AML-193 (cell line): ENCODE measurements around the gene ASIC3.
A peak's percentile ranks its signal among the peaks of the same experiment; 100 is the strongest.
"Not testable (repeated sequence)": the region's sequence is repeated elsewhere in the genome, so short reads cannot be mapped to it uniquely, and the experiment has no call there.

Source experiments
- DNase-seq, 2 experiments: peaks; one replicate each; lab custom pipeline; 2025; lab: John Stamatoyannopoulos, UW

ASIC3 gene

GRCh38 chr7:151013733-151014497 is 34.4 kb upstream of the ASIC3 start:
- DNase-seq = no peak

DNA sequence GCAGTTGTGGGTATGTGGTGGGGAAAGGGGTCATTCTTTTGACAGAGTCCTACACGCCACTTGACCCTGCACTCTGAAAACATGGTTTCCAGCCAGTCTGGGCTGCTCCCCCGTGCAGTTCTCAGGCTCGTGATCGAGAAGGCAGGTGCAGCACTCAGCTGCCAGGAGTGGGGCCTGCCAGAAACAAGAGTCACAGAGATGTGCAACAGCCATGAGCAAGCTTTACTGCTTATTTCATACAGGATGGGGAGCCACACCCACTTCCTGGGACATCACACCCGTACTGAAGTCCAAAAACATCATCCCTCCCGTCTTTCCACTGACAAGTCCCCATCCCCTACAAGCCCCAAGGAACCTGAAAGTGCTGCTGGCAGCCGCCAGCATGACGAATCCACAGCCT is 33.4 kb upstream of the ASIC3 start:
- DNase-seq = no peak

DNA sequence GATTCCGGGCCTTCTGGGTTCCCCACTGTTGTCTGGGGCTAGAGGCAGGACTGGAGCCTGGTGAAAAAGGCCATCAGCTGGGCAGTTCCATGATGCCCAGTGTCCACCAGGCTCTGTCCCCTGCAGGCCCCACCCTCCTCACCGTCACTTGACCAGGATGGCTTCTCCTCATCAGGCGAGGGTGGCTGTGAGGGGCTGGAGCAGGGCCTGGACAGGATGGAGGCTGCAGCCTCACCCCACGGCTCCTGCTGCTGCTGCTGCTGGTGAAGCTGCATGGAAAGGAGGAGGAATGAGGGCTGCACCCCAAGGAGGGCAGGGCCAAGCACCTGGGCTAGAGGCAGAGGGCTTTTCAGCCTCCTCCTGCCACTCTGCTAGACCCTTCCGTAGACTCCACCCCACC is 32.4 kb upstream of the ASIC3 start:
- no peak for DNase-seq

DNA sequence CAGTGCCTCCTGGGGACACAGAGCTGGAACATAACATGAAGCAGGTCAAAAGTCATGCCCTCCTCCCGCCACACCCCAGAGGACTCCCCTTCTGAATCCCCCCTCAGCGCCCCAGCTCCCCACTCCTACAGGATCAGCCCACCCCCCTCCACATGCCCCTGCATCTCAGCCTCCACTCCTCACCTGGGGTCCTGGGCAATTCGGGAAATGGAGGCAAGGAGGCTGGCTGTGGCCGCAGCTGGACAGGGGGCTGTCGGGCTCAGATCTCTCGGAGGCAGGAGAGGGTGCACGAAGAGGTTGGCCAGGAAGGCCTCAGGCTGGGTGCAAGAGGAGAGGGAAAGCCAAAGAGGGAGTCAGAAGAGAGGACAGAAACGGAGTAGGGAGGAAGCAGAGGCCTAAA is 31.8 kb upstream of the ASIC3 start:
- no peak for DNase-seq

DNA sequence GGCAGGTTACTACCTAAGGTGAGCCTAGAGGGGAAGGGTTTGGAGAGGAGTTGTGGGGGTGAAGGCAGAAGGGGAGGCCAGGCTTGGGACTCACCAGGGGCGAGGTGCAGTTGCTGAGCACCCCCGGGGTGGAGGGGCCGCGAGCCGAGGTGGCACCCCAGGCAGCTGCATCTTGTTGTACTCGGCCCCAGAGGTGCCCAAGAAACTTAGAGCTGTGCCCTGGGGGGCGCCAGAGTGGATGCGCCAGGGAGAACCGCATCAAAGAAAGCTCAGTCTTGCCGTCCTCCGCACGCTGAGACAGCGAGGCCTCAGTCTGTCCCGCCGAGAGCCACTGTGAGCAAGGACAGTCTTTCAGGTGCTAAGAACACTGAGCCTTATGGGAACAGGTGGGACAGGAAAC is 31.4 kb upstream of the ASIC3 start:
- DNase-seq = no peak

DNA sequence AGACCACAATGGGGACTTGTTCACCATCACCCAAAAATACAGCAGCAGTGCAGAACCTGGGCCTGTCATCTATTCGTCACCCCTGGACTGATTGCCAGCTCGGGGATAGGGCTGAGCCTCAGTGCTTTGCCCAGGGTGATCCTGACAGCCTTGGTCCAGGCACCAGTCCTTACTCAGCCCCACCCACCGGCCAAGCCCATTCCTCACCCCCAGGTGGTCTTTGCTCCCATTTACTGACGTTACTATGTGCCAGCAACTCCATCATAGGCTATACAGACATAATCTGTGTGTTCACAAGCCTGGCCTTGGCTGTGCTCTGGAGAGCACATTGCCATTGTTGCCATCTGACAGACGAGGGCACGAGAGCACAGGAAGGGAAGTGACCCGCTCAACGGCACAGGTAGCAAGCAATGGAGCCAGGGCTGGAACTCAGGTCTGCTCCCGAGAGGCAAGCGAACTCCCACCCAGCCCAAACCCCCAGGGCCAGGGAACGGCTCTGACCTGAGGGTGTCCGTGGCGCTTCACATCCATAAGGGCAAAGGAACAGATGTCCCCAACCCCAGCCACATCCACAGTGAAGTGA is 30.9 kb upstream of the ASIC3 start:
- DNase-seq = no peak

DNA sequence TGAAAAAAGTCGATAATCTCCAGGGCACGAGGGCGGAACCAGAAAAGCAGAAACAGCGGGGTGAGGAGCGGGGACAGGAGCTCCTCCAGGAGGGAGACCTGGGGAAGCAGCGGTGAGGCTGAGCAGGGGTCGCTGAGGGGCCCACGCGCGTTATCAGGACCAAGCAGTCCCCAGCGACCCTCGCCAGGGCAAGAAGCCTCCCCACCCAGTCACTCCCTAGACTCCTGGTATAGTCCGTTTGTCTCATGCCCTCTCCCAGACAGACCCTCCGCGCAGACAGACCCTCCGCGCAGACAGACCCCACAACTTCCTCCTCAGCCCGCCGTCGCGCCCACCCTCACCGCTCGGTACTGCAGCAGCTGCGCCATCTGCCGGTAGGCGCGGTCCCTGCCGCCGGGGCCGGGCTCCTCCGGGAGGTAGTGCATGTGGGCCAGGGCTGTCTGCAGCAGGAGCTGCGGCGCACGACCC is 30.3 kb upstream of the ASIC3 start:
- peak; percentile 7 to 50 for DNase-seq

DNA sequence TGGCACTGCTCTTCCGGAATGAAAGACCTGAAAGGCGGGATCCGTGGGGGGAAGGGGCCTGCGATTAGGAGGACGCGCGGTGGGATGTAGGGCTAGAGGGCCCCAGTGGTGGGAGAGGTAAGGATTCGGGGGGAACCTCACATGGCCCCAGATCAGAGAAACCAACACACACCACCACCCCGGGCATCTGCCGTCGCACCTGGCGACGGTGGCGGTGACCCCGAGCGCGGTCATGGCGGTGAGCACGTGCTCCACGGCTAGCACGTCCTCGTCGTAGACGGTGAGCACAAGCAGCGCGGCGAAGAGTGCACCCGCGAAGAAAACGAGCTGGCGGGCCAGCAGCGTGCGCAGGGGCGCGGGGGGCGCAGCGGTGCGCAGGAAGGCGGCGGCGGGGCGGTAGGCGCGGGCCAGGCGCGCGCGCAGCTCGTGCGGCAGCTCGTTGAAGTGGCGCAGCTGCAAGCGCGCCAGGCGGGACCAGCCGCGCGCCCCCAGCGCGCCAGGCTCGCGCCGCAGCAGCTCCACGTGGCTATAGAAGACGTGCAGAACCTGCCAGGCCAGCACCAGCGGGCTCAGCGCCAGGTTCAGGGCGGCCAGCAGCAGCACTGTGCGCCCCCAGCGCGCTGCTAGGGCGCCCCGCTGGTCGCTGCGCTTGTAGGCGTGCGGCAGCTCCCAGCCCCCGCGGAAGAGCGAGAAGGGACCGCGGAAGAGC is 29.8 kb upstream of the ASIC3 start:
- DNase-seq = no peak

- DNase-seq = no peak
Observed at GRCh38 chr7:151019130-151019447, 29.2 kb upstream of the ASIC3 start.

- no peak for DNase-seq
Observed at GRCh38 chr7:151020231-151020630, 28.1 kb upstream of the ASIC3 start.

DNA sequence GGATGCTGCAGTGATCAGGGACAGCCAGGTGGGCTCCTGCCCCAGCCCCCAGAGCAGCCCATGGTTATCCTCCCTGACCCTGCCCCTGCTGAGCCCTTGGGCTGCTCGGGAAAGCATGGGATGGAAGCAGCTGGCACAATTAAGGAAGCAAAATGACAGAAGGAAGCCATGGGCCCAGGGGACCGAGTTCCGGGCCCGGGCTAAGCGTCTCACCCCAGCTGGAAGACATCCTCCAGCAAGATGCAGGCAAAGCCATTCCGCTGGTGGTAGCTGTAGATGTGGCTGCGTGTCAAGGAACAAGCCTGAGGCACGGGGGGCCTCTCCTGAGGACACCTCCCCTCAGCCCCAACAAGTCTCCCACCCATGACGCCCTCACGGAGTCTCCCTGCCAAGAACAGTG is 25.1 kb upstream of the ASIC3 start:
- no peak for DNase-seq

DNA sequence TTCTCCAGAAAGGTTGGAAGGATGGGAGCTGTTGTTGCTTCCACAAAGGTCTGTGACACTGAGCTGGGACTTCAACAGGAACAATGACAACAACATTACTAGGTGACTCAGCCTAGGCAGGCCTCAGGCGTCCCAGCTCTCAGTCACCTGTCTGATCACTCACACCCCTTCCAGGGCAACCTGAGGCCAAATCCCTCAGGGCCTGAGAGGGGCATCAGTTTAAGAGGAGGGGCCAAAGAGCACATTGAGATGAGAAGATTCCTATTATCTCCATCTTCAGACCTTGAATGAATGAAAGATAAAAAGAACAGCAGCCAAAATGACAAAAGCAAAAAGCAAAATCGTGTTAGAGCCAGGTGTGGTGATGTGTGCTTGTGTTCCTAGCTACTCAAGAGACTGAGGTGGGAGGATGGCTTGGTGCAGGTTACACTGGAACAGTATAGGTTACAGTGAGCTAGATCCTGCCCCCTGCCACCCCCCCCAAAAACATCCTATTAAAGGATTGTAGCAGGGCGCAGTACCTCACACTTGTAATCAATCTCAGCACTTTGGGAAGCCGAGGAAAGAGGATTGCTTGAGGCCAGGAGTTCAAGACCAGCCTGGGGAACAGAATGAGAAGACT is 23.8 kb upstream of the ASIC3 start, which contains the start of gene ATG9B:
TSS of gene ATG9B (minus strand) at position 60 of the 622 bp plus-strand sequence. CDS start 71 bp downstream, outside the sequence.
- DNase-seq = no peak

- DNase-seq = no peak
Observed at GRCh38 chr7:151025924-151026671, 22.2 kb upstream of the ASIC3 start.

DNA sequence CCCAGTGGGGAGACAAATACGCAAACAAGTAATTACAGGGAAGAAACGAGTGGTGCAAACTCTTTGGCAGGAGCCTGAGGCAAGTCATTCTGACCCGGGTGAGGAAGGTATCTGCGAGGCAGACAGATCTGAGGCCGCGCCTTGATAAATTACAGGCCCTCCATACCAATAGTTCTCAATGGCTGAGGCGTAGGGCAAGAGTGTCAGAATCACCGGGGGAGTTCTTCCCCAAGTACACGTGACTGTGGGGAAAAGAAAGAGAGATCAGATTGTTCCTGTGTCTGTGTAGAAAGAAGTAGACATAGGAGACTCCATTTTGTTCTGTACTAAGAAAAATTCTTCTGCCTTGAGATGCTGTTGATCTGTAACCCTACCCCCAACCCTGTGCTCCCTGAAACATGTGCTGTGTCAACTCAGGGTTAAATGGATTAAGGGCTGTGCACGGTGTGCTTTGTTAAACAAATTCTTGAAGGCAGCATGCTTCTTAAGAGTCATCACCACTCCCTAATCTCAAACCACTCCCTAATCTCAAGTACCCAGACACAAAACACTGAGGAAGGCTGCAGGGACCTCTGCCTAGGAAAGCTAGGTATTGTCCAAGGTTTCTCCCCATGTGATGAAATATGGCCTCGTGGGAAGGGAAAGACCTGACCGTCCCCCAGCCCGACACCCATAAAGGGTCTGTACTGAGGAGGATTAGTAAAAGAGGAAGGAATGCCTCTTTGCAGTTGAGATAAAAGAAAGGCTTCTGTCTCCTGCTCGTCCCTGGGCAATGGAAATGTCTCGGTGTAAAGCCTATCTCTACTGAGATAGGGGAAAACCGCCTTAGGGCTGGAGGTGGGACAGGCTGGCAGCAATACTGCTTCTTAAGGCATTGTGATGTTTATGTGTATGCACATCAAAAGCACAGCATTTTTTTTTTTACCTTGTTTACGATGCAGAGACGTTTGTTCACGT is 21.3 kb upstream of the ASIC3 start:
- DNase-seq = not testable (repeated sequence)

DNA sequence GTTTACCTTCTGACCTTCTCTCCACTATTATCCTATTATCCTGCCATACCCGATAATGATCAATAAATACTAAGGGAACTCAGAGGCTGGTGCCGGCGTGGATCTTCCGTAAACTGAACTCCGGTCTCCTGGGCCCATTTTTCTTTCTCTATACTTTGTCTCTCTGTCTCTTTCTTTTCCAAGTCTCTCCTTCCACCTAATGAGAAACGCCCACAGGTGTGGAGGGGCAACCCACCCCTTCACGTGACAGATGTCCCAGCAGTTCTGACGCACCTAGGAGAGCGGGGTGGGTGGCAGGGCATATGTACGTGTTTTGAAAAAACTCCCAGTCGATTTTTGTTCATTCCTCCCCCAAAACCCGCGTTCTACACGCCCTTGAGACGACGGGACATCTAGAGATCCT is 20.6 kb upstream of the ASIC3 start:
- DNase-seq = not testable (repeated sequence)

- peak; percentile 93 to 95 for DNase-seq
Observed at GRCh38 chr7:151028131-151028947, 20.0 kb upstream of the ASIC3 start, which contains the start of gene ABCB8. TSS of gene ABCB8 (plus strand) at chr7:151028450. CDS start at chr7:151028516, 66 bp downstream.

GRCh38 chr7:151028948-151029501 is 19.3 kb upstream of the ASIC3 start:
- no peak for DNase-seq

DNA sequence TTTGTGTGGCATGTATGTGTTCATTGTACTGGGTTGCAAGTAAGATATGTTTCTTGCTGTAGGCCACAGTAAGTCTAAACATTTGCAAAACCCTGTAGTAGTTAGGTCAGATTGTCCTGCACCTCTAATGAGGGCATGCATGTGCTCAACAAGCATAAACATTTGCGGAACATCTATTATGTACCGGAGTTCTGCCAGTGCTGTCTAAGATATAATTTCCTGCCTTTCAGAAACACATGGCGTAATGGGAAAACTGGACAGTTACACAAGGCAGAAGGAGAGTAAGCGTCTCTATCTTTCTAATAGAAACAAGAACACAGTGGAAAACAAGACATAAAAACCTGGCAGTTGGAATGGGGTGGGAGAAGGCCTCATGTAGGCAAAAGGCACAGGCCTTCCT is 17.3 kb upstream of the ASIC3 start:
- DNase-seq = no peak
